Hepatocyte (in vitro differentiated cells): ENCODE results near the gene OBSL1. TPM values are rescaled to one million over a fixed set of nuclear protein-coding genes. Genes with fewer than 3 reads are reported as not detected.

Source experiments
- DNase-seq: peaks from one replicate; pipeline ENCODE4 v3.0.0-alpha.2; 2016; ENCODE audit warnings: low spot score
- H2AFZ ChIP-seq: fragments of 200-600 bp; sonication (generic); 2 replicates; pipeline ENCODE4 v1.6.0; 2016; ENCODE audit warnings: antibody characterized with exemption, mild to moderate bottlenecking
- H3K27ac ChIP-seq: fragments of 200-600 bp; sonication (generic); 2 replicates; pipeline ENCODE4 v1.5.1; 2016; ENCODE audit warnings: mild to moderate bottlenecking
- H3K27me3 ChIP-seq: fragments of 200-600 bp; sonication (generic); 2 replicates; pipeline ENCODE4 v1.6.1; 2016
- H3K36me3 ChIP-seq: fragments of 200-600 bp; sonication (generic); replicated peaks from 2 replicates; pipeline ENCODE4 v1.5.1; 2016; ENCODE audit warnings: low read depth; ENCODE audit not compliant: insufficient read depth
- H3K4me1 ChIP-seq: fragments of 200-600 bp; sonication (generic); 2 replicates; pipeline ENCODE4 v1.5.1; 2016; ENCODE audit warnings: mild to moderate bottlenecking, moderate library complexity; ENCODE audit not compliant: insufficient read depth
- H3K4me2 ChIP-seq: fragments of 200-600 bp; sonication (generic); 2 replicates; pipeline ENCODE4 v1.6.0; 2016
- H3K4me3 ChIP-seq: fragments of 200-600 bp; sonication (generic); 2 replicates; pipeline ENCODE4 v1.5.1; 2016; ENCODE audit warnings: mild to moderate bottlenecking
- H3K79me2 ChIP-seq: fragments of 200-600 bp; sonication (generic); 2 replicates; pipeline ENCODE4 v1.6.0; 2017; ENCODE audit warnings: mild to moderate bottlenecking
- H3K9me2 ChIP-seq: fragments of 200-600 bp; sonication (generic); replicated peaks from 2 replicates; pipeline ENCODE4 v1.6.0; 2017; ENCODE audit warnings: mild to moderate bottlenecking; ENCODE audit not compliant: insufficient read depth
- H3K9me3 ChIP-seq: fragments of 200-600 bp; sonication (generic); 2 replicates; pipeline ENCODE4 v1.5.1; 2016; ENCODE audit warnings: low read depth, mild to moderate bottlenecking
- H4K20me1 ChIP-seq: fragments of 200-600 bp; sonication (generic); 2 replicates; pipeline ENCODE4 v1.6.0; 2016; ENCODE audit warnings: mild to moderate bottlenecking; ENCODE audit not compliant: insufficient read depth, poor library complexity, severe bottlenecking
- CTCF ChIP-seq: fragments of 200-600 bp; sonication (generic); IDR thresholded peaks from 2 replicates; pipeline ENCODE4 v1.5.1; 2016; ENCODE audit warnings: antibody characterized with exemption, mild to moderate bottlenecking; ENCODE audit not compliant: poor library complexity
- EZH2 ChIP-seq: fragments of 200-600 bp; sonication (generic); IDR thresholded peaks from 2 replicates; pipeline ENCODE4 v1.6.1; 2016; ENCODE audit warnings: antibody characterized with exemption, mild to moderate bottlenecking, borderline replicate concordance
- EZH2phosphoT487 ChIP-seq: fragments of 200-600 bp; sonication (generic); IDR thresholded peaks from one replicate; pipeline ENCODE4 v1.6.1; 2018; ENCODE audit warnings: antibody characterized with exemption, mild to moderate bottlenecking, low read depth, moderate library complexity; ENCODE audit not compliant: unreplicated experiment, severe bottlenecking
- WGBS: methylation state at CpG from one replicate; pipeline ENCODE4 v1.1.6; 2016; ENCODE audit warnings: low lambda C conversion rate; ENCODE audit errors: missing lambda C conversion rate; 5-methylcytosine and 5-hydroxymethylcytosine counted together
- polyA plus RNA-seq: library from polyadenylated mRNA; unstranded; fragments of >200 nt; fragmentation: Nextera tagmentation; extraction: Ambion mirVana; gene quantifications from 2 replicates; pipeline ENCODE4 v1.2.1, GENCODE V29; 2016
- total RNA-seq: library from RNA; depleted of rRNA; stranded (reverse); fragments of >200 nt; gene quantifications from 2 replicates; pipeline ENCODE4 v1.2.3, GENCODE V29; 2014

Gene OBSL1
- total and polyA plus RNA-seq, 2 experiments from 2014 or later, result 61.0 to 84.6 TPM

GRCh38 chr2:219581346-219581745, 10.0 kb upstream of the OBSL1 start:
- no peak for TF ChIP-seq CTCF
- no peak for TF ChIP-seq EZH2phosphoT487
- no peak for TF ChIP-seq EZH2
- Histone ChIP-seq H3K79me2 (no peaks in the 10 kb centered on the region), H3K4me1 (peaks cover 4% of the 10 kb centered on the region), H3K36me3 (no peaks in the 10 kb centered on the region), H3K4me2 (no peak overlapping the region), H4K20me1 (no peaks in the 10 kb centered on the region), H3K9me3 (no peaks in the 10 kb centered on the region), H2AFZ (no peak overlapping the region), H3K4me3 (no peak overlapping the region), H3K9me2 (no peaks in the 10 kb centered on the region), H3K27ac (no peak overlapping the region), H3K27me3 (no peaks in the 10 kb centered on the region)
- no peak for DNase-seq
- 79% methylated on average over 2 of the region's 2 CpGs for WGBS

- no peaks in the 10 kb centered on the region for H3K36me3 ChIP-seq
- no peaks in the 10 kb centered on the region for H3K9me3 ChIP-seq
- H3K9me2 ChIP-seq, result no peaks in the 10 kb centered on the region
- TF ChIP-seq EZH2, result no peak
- TF ChIP-seq EZH2phosphoT487, result no peak
- no peak for TF ChIP-seq CTCF
- 79% methylated on average over 8 of the region's 8 CpGs for WGBS
- H3K4me2 ChIP-seq, result no peak overlapping the region
- H4K20me1 ChIP-seq, result no peaks in the 10 kb centered on the region
- H3K4me1 ChIP-seq, result peaks cover 4% of the 10 kb centered on the region
- H2AFZ ChIP-seq, result no peak overlapping the region
- no peaks in the 10 kb centered on the region for H3K79me2 ChIP-seq
- H3K27me3 ChIP-seq, result no peaks in the 10 kb centered on the region
- H3K27ac ChIP-seq, result peak overlapping the region; percentile 64
- no peak overlapping the region for H3K4me3 ChIP-seq
- DNase-seq, result no peak
Measured at GRCh38 chr2:219578811-219579613, 7.7 kb upstream of the OBSL1 start.

- no peaks in the 10 kb centered on the region for H3K9me3 ChIP-seq
- H3K4me3 ChIP-seq, result no peak overlapping the region
- H3K27me3 ChIP-seq, result no peaks in the 10 kb centered on the region
- DNase-seq, result peak; percentile 86
- peak overlapping the region; percentile 35 for H3K4me2 ChIP-seq
- no peaks in the 10 kb centered on the region for H3K9me2 ChIP-seq
- H3K27ac ChIP-seq, result peak overlapping the region; percentile 59
- H3K79me2 ChIP-seq, result no peaks in the 10 kb centered on the region
- H2AFZ ChIP-seq, result no peak overlapping the region
- 21% methylated on average over 15 of the region's 15 CpGs for WGBS
- H3K36me3 ChIP-seq, result no peaks in the 10 kb centered on the region
- no peaks in the 10 kb centered on the region for H4K20me1 ChIP-seq
- no peak for TF ChIP-seq EZH2
- no peak for TF ChIP-seq CTCF
- TF ChIP-seq EZH2phosphoT487, result no peak
- peaks cover 12% of the 10 kb centered on the region for H3K4me1 ChIP-seq
Measured at GRCh38 chr2:219576505-219577388, 5.4 kb upstream of the OBSL1 start.
